Tibial nerve (tissue), 4 donors: ENCODE results near the gene PRPH2. TPM values are rescaled to one million over a fixed set of nuclear protein-coding genes. Genes with fewer than 3 reads are reported as not detected.

ENCODE experiments used
- DNase-seq, 2 donors: peaks; one replicate each; pipeline ENCODE4 v3.0.0-alpha.2; 2019; ENCODE audit warnings: low spot score in 2 of 2
- H3K27ac ChIP-seq, 4 donors: fragments of 200-600 bp; sonication (generic) in 3 of 4; one replicate each; pipeline ENCODE4 v1.5.1; 2017 to 2019; ENCODE audit warnings: mild to moderate bottlenecking in 1 of 4
- H3K27me3 ChIP-seq, 2 donors: fragments of 200-600 bp; sonication (generic) in 1 of 2; one replicate each; pipeline versions ENCODE4 v1.5.1 to v1.6.0; 2017 to 2019
- H3K36me3 ChIP-seq, 3 donors: fragments of 200-600 bp; sonication (generic); one replicate each; pipeline ENCODE4 v1.5.1; 2018 to 2019
- H3K4me1 ChIP-seq, 4 donors: fragments of 200-600 bp; sonication (generic) in 3 of 4; one replicate each; pipeline ENCODE4 v1.5.1; 2017 to 2019
- H3K4me3 ChIP-seq, 4 donors: fragments of 200-600 bp; sonication (generic) in 3 of 4; one replicate each; pipeline ENCODE4 v1.5.1; 2017 to 2019; ENCODE audit warnings: mild to moderate bottlenecking in 1 of 4, moderate library complexity in 1 of 4
- H3K9me3 ChIP-seq, 4 donors: fragments of 200-600 bp; sonication (generic) in 3 of 4; one replicate each; pipeline ENCODE4 v1.5.1; 2017 to 2019
- CTCF ChIP-seq, 5 experiments: fragments of 200-600 bp in 3 of 5; fragments of 450-650 bp in 2 of 5; sonication (generic) in 3 of 5; IDR thresholded peaks; one replicate each; pipeline ENCODE4 v1.5.1; 2016 to 2019; ENCODE audit warnings: antibody characterized with exemption in 5 of 5, mild to moderate bottlenecking in 3 of 5, moderate library complexity in 2 of 5
- EP300 ChIP-seq, 2 donors: sonication (generic); formaldehyde crosslinking; IDR thresholded peaks; one replicate each; pipeline ENCODE4 v1.6.1; 2017; ENCODE audit warnings: antibody characterized with exemption in 2 of 2, mild to moderate bottlenecking in 1 of 2
- POLR2A ChIP-seq, 2 donors: fragments of 450-650 bp; IDR thresholded peaks; one replicate each; pipeline ENCODE4 v1.6.1; 2017; ENCODE audit warnings: antibody characterized with exemption in 2 of 2, mild to moderate bottlenecking in 2 of 2, moderate library complexity in 2 of 2
- WGBS, 2 donors: methylation state at CpG; one replicate each; pipeline ENCODE4 v1.1.5; 2018; 5-methylcytosine and 5-hydroxymethylcytosine counted together
- total RNA-seq, 4 donors: library from RNA; depleted of rRNA; stranded (reverse); fragments of >200 nt; gene quantifications; one replicate each; pipeline ENCODE4 v1.1.0, GENCODE V29; 2016

PRPH2 gene
- total RNA-seq, 4 donors from 2014 or later = 0.22 to 1.5 (median 1.2) TPM; not detected in 1

DNA sequence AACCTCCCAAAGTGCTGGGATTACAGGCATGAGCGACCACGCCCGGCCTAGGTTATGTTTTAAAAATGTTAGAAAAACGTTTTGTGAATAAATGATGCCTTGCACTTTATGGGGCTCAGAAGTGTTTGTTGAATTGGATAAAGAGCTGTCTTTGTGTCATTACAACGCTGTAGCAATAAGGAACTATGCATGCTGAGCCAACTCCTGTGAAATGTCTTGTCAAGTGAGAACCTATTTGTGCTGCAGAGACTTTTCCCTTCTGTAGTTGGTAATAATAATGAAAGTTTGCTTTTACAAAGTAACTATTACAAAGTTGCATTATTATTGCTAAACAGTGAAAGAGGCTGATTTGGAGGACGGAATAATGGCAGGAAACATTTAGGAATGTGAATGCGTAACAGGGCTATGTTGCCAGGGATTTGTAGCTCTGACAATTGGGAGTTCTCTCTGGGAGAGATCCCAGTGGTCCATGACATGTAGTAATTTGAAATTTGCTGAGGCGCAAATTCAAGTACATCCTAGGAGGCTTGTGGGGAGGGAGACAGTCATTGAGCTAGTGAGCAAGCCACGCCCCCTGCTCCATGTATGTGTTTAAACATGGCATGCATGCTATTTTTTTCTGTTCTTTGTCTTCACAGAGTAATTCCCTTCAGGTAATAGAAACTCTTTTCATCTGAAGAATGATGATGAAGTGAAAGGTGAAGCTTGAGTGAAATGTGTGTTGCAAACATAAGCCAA lies 42.7 kb upstream of the PRPH2 start:
- Histone ChIP-seq H3K36me3 (peaks cover 0 to 8% (median 0%) of the 10 kb centered on the region in 3 donors), H3K27ac (no peak overlapping the region), H3K4me1 (peaks cover 0 to 23% (median 0%) of the 10 kb centered on the region in 4 donors), H3K27me3 (no peaks in the 10 kb centered on the region), H3K4me3 (no peak overlapping the region), H3K9me3 (no peaks in the 10 kb centered on the region)
- WGBS, 2 donors = 67 to 74% methylated on average over 9 of the region's 9 CpGs
- no peak for DNase-seq
- TF ChIP-seq EP300 (IDR thresholded peaks at IDR 0.05) = no peak
- TF ChIP-seq CTCF (IDR thresholded peaks at IDR 0.05) = no peak
- no peak for TF ChIP-seq POLR2A (IDR thresholded peaks at IDR 0.05)

- no peak for TF ChIP-seq POLR2A (IDR thresholded peaks at IDR 0.05)
- Histone ChIP-seq H3K9me3 (no peaks in the 10 kb centered on the region), H3K27me3 (no peaks in the 10 kb centered on the region), H3K36me3 (peaks cover 0 to 24% (median 0%) of the 10 kb centered on the region in 3 donors), H3K4me3 (no peak overlapping the region), H3K4me1 (peaks cover 0 to 16% (median 0%) of the 10 kb centered on the region in 4 donors), H3K27ac (no peak overlapping the region)
- WGBS, 2 donors = 81 to 86% methylated on average over 3 of the region's 3 CpGs
- DNase-seq = no peak
These were observed 40.6 kb upstream of the PRPH2 start for GRCh38 chr6:42762950-42763349.

DNA sequence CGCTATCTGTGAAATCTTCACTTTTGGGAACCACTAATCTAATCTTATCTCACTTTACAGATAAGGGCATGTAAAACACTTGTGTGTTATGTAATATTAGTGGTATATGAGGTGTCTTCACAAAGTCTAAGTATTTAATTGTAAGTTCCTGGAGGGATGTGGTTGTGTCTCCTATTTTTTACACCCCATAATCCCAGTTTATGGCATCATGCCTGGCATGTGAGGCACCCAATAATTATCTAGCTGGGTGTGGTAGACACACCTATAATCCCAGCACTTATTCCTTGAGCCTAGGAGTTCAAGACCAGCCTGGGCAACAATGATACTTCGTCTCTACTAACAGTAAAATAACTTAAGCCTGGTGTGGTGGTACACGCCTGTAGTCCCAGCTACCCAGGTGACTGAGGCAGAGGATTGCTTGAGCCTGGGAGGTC lies 40.0 kb upstream of the PRPH2 start:
- Histone ChIP-seq H3K27ac (no peak overlapping the region), H3K27me3 (no peaks in the 10 kb centered on the region), H3K36me3 (peaks cover 0 to 29% (median 0%) of the 10 kb centered on the region in 3 donors), H3K4me1 (peaks cover 0 to 11% (median 0%) of the 10 kb centered on the region in 4 donors), H3K4me3 (no peak overlapping the region), H3K9me3 (no peaks in the 10 kb centered on the region)
- WGBS, 2 donors = 91 to 92% methylated on average over 3 of the region's 3 CpGs
- TF ChIP-seq EP300 (IDR thresholded peaks at IDR 0.05) (no peak), POLR2A (IDR thresholded peaks at IDR 0.05) (no peak), CTCF (IDR thresholded peaks at IDR 0.05) (no peak)
- no peak for DNase-seq

- H3K9me3 ChIP-seq = no peaks in the 10 kb centered on the region
- 62 to 66% methylated on average over 8 of the region's 8 CpGs for WGBS, 2 donors
- no peak overlapping the region for H3K27ac ChIP-seq
- TF ChIP-seq EP300 (IDR thresholded peaks at IDR 0.05) (no peak), CTCF (IDR thresholded peaks at IDR 0.05) (no peak), POLR2A (IDR thresholded peaks at IDR 0.05) (no peak)
- H3K4me3 ChIP-seq = no peak overlapping the region
- H3K27me3 ChIP-seq = no peaks in the 10 kb centered on the region
- DNase-seq = no peak
- peaks cover 0 to 29% (median 0%) of the 10 kb centered on the region in 3 donors for H3K36me3 ChIP-seq
- peaks cover 0 to 11% (median 0%) of the 10 kb centered on the region in 4 donors for H3K4me1 ChIP-seq
These were observed 39.1 kb upstream of the PRPH2 start for GRCh38 chr6:42761287-42762067.

DNA sequence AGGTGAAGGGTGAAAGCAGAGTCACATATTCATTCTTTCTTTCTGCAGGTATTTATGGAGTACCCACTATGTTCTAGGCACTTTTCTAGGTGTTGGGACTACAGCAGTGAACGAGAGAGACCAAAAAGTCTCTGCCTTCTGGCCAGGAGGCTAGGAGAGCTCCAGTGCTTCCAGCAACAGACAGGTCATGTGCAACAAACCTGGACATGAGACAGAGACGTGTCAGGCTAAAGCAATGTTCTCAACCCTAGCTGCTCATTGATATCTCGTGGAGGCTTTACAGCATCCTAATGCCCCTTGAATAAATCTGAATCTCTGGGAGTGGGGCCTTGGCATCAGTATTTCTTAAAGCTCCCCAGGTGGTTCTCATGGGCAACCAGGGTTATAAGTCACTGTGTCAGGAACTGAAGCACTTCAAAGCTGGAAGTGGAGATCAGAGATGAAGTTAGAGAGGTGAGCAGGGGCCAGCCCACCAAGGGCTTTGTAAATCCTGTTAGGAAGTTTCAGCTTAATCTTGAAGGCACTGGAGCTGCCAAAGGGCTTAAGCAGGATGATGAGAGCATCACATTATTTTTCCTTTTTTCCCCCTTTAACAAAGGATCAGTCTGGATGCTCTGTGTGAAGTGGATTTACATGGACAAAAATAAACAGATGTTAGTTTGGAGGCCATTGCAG lies 36.5 kb upstream of the PRPH2 start:
- TF ChIP-seq POLR2A (IDR thresholded peaks at IDR 0.05) (no peak), EP300 (IDR thresholded peaks at IDR 0.05) (no peak)
- Histone ChIP-seq H3K9me3 (no peaks in the 10 kb centered on the region), H3K4me1 (no peaks in the 10 kb centered on the region), H3K4me3 (no peak overlapping the region), H3K27me3 (no peaks in the 10 kb centered on the region), H3K36me3 (peaks cover 0 to 28% (median 0%) of the 10 kb centered on the region in 3 donors), H3K27ac (no peak overlapping the region)
- no peak for DNase-seq
- WGBS, 2 donors = 82 to 93% methylated on average over 3 of the region's 3 CpGs
